ENCODE measurements around the gene LDAH.

The LDAH gene

GRCh38 chr2:20747317-20747716 lies 75.6 kb downstream of the LDAH start:
- no peak for TF ChIP-seq CTCF (IDR thresholded peaks at IDR 0.05; ENCODE audit: control insufficient read depth, extremely low read depth, insufficient read depth)
- H3K4me3 ChIP-seq (ENCODE audit: low read depth, low read length) = no peak overlapping the region
- DNase-seq (ENCODE audit: low read depth) = no peak

GRCh38 chr2:20745924-20746555 lies 76.9 kb downstream of the LDAH start:
- DNase-seq (ENCODE audit: low read depth) = peak; percentile 13
- TF ChIP-seq CTCF (IDR thresholded peaks at IDR 0.05; ENCODE audit: control insufficient read depth, extremely low read depth, insufficient read depth) = no peak
- no peak overlapping the region for H3K4me3 ChIP-seq (ENCODE audit: low read depth, low read length)

- TF ChIP-seq CTCF (IDR thresholded peaks at IDR 0.05; ENCODE audit: control insufficient read depth, extremely low read depth, insufficient read depth) = no peak
- DNase-seq (ENCODE audit: low read depth) = no peak
- no peak overlapping the region for H3K4me3 ChIP-seq (ENCODE audit: low read depth, low read length)
These were observed 78.2 kb downstream of the LDAH start for GRCh38 chr2:20744366-20745335.

GRCh38 chr2:20738772-20739171 lies 84.1 kb downstream of the LDAH start:
- no peak for DNase-seq (ENCODE audit: low read depth)
- no peak overlapping the region for H3K4me3 ChIP-seq (ENCODE audit: low read depth, low read length)
- no peak for TF ChIP-seq CTCF (IDR thresholded peaks at IDR 0.05; ENCODE audit: control insufficient read depth, extremely low read depth, insufficient read depth)

- no peak for DNase-seq (ENCODE audit: low read depth)
- no peak overlapping the region for H3K4me3 ChIP-seq (ENCODE audit: low read depth, low read length)
- TF ChIP-seq CTCF (IDR thresholded peaks at IDR 0.05; ENCODE audit: control insufficient read depth, extremely low read depth, insufficient read depth) = no peak
These were observed 85.4 kb downstream of the LDAH start for GRCh38 chr2:20737505-20737904.

- H3K4me3 ChIP-seq (ENCODE audit: low read depth, low read length) = no peak overlapping the region
- no peak for DNase-seq (ENCODE audit: low read depth)
- no peak for TF ChIP-seq CTCF (IDR thresholded peaks at IDR 0.05; ENCODE audit: control insufficient read depth, extremely low read depth, insufficient read depth)
These were observed 94.7 kb downstream of the LDAH start for GRCh38 chr2:20728114-20728758.

Data from LNCaP clone FGC (cell line).